Omental fat pad (tissue), 4 donors: ENCODE measurements around the gene PRRT2. TPM values are rescaled to one million over a fixed set of nuclear protein-coding genes. Genes with fewer than 3 reads are reported as not detected.
A peak's percentile ranks its signal among the peaks of the same experiment; 100 is the strongest.
"Not testable (repeated sequence)": the region's sequence is repeated elsewhere in the genome, so short reads cannot be mapped to it uniquely, and the experiment has no call there.

Experiments used
- ATAC-seq: fragments of 150-250 bp; one replicate; pipeline ENCODE4 v1.9.1; 2016; ENCODE audit warnings: mild to moderate bottlenecking, moderate library complexity; ENCODE audit not compliant: low FRiP score
- DNase-seq: peaks from one replicate; pipeline ENCODE4 v3.0.0-alpha.2; 2019; ENCODE audit warnings: low spot score
- CTCF ChIP-seq, 3 donors: fragments of 450-650 bp; IDR thresholded peaks; one replicate each; pipeline ENCODE4 v1.5.1; 2016 to 2017; ENCODE audit warnings: antibody characterized with exemption in 3 of 3, mild to moderate bottlenecking in 3 of 3, moderate library complexity in 2 of 3
- total RNA-seq, 4 donors: library from RNA; depleted of rRNA; stranded (reverse); fragments of >200 nt; gene quantifications; one replicate each; pipeline ENCODE4 v1.1.0, GENCODE V29; 2016

Gene PRRT2
- total RNA-seq, 4 donors from 2014 or later, result 0.28 to 9.8 (median 1.0) TPM

- no peak for TF ChIP-seq CTCF (IDR thresholded peaks at IDR 0.05)
- DNase-seq, result no peak
- ATAC-seq, result no peak
Measured at GRCh38 chr16:29770250-29770929, 41.6 kb upstream of the PRRT2 start.

- not testable (repeated sequence) for DNase-seq, ATAC-seq
Measured at GRCh38 chr16:29772330-29772729, 39.7 kb upstream of the PRRT2 start.

DNA sequence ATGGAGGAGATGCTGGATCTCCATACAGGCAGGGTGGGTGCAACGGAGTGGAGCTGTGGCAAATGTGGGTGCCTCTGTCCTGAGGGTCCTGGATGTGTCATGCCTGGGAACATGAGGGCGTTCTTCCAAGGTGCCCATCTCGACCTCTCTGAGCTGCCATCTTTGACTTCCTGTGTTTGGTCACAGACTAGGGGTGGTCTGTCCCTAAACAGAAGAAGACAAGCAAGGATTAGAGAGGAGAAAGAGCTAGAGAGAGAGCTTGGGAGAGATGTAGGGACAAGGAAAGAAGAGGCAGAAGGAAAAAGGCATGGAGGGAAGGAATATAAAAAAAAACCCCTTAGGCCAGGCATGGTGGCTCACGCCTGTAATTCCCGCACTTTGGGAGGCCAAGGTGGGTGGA is 37.3 kb upstream of the PRRT2 start:
- ATAC-seq (no peak), DNase-seq (no peak)
- no peak for TF ChIP-seq CTCF (IDR thresholded peaks at IDR 0.05)

- DNase-seq (no peak), ATAC-seq (peak; percentile 81)
- no peak for TF ChIP-seq CTCF (IDR thresholded peaks at IDR 0.05)
Measured at GRCh38 chr16:29775742-29776408, 36.1 kb upstream of the PRRT2 start.

- no peak for ATAC-seq
- no peak for TF ChIP-seq CTCF (IDR thresholded peaks at IDR 0.05)
Measured at GRCh38 chr16:29777576-29778350, 34.2 kb upstream of the PRRT2 start, which contains the start of gene ZG16. Gene ZG16 (plus strand): TSS chr16:29778256. CDS start chr16:29779267, 1,011 bp downstream.

DNA sequence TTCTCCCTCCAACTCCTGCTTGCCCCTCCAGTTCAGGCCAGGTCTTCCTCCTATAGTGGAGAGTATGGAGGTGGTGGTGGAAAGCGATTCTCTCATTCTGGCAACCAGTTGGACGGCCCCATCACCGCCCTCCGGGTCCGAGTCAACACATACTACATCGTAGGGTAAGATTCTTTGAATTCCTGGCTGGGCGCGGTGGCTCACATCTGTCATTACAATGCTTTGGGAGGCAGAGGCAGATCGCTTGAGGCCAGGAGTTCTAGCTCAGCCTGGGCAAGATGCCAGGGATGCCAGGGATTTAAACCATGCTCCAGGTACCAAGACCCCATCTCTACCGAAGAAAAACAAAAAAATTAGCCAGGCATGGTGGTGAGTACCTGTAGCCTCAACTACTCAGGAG is 32.5 kb upstream of the PRRT2 start:
- ATAC-seq (no peak), DNase-seq (no peak)
- no peak for TF ChIP-seq CTCF (IDR thresholded peaks at IDR 0.05)

More at GRCh38 chr16:29777576-29778350, 34.2 kb upstream of the PRRT2 start, which contains the start of gene ZG16:
- DNase-seq, result no peak

- not testable (repeated sequence) for DNase-seq, ATAC-seq
Measured at GRCh38 chr16:29783094-29783953, 28.7 kb upstream of the PRRT2 start.
